ENCODE measurements around the gene ZDHHC7.

DNA sequence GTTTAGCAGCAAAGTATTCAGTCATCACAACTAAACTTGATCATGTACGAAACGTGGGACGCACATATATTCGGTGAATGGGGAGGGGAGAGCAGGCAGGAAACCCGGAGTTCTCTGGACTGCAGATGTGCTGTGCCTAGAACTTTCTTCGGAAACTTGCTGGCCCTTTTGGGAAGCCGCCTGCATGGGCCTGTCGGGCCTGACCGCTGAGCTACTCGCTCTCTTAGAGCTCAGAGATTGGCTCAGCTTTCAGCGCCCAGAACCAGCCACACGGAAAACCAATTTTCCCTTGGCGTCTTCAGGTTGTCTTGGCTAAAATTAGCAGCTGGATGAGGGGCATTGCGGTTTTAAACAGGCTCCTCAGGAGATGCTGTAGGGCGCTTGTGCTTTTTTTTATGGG lies 38.1 kb downstream of the ZDHHC7 start:
- TF ChIP-seq, protein P1, sequence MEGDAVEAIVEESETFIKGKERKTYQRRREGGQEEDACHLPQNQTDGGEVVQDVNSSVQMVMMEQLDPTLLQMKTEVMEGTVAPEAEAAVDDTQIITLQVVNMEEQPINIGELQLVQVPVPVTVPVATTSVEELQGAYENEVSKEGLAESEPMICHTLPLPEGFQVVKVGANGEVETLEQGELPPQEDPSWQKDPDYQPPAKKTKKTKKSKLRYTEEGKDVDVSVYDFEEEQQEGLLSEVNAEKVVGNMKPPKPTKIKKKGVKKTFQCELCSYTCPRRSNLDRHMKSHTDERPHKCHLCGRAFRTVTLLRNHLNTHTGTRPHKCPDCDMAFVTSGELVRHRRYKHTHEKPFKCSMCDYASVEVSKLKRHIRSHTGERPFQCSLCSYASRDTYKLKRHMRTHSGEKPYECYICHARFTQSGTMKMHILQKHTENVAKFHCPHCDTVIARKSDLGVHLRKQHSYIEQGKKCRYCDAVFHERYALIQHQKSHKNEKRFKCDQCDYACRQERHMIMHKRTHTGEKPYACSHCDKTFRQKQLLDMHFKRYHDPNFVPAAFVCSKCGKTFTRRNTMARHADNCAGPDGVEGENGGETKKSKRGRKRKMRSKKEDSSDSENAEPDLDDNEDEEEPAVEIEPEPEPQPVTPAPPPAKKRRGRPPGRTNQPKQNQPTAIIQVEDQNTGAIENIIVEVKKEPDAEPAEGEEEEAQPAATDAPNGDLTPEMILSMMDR (IDR thresholded peaks at IDR 0.05) = no peak
- TF ChIP-seq POLR2A (IDR thresholded peaks at IDR 0.05) = no peak
- no peak for TF ChIP-seq POLR2AphosphoS5 (IDR thresholded peaks at IDR 0.05)
